Neural progenitor cell (in vitro differentiated cells): Measurements from ENCODE around the gene KRT73. TPM values are rescaled to one million over a fixed set of nuclear protein-coding genes. Genes with fewer than 3 reads are reported as not detected.

Experiments
- DNase-seq: peaks from one replicate; pipeline ENCODE4 v3.0.0-alpha.2; 2016; ENCODE audit warnings: low spot score
- H2AFZ ChIP-seq: fragments of 200-600 bp; sonication (generic); replicated peaks from 2 replicates; pipeline ENCODE4 v1.6.1; 2016; ENCODE audit warnings: antibody characterized with exemption
- H3F3A ChIP-seq: fragments of 200-600 bp; sonication (generic); 2 replicates; pipeline ENCODE4 v1.6.1; 2016; ENCODE audit warnings: antibody characterized with exemption, low read depth
- H3K27ac ChIP-seq: fragments of 200-600 bp; sonication (generic); 2 replicates; pipeline ENCODE4 v1.5.1; 2016; ENCODE audit warnings: mild to moderate bottlenecking
- H3K27me3 ChIP-seq: fragments of 200-600 bp; sonication (generic); 2 replicates; pipeline ENCODE4 v1.6.1; 2016; ENCODE audit warnings: mild to moderate bottlenecking, moderate library complexity
- H3K36me3 ChIP-seq: fragments of 200-600 bp; sonication (generic); 2 replicates; pipeline ENCODE4 v1.5.1; 2016
- H3K4me1 ChIP-seq: fragments of 200-600 bp; sonication (generic); 2 replicates; pipeline ENCODE4 v1.6.1; 2016; ENCODE audit warnings: mixed run types
- H3K4me2 ChIP-seq: fragments of 200-600 bp; sonication (generic); 2 replicates; pipeline ENCODE4 v1.6.1; 2016
- H3K4me3 ChIP-seq: fragments of 200-600 bp; sonication (generic); 2 replicates; pipeline ENCODE4 v1.5.1; 2016
- H3K79me2 ChIP-seq: fragments of 200-600 bp; sonication (generic); 2 replicates; pipeline ENCODE4 v1.6.1; 2016; ENCODE audit warnings: low read depth
- H3K9ac ChIP-seq: fragments of 200-600 bp; sonication (generic); 2 replicates; pipeline ENCODE4 v1.6.1; 2016
- H3K9me3 ChIP-seq: fragments of 200-600 bp; sonication (generic); 2 replicates; pipeline ENCODE4 v1.5.1; 2016; ENCODE audit warnings: low read depth
- H4K20me1 ChIP-seq: fragments of 200-600 bp; sonication (generic); 2 replicates; pipeline ENCODE4 v1.6.1; 2016; ENCODE audit warnings: low read depth
- H3K27ac Mint-ChIP-seq: 3 replicates; pipeline ENCODE4 v1.8.0; 2021; ENCODE audit warnings: mixed read lengths
- H3K27me3 Mint-ChIP-seq: 2 replicates; pipeline ENCODE4 v1.8.0; 2022; ENCODE audit warnings: low read depth, mild to moderate bottlenecking, inconsistent platforms, moderate library complexity, mixed read lengths; ENCODE audit not compliant: insufficient read depth
- H3K36me3 Mint-ChIP-seq: 3 replicates; pipeline ENCODE4 v1.8.0; 2021; ENCODE audit warnings: mixed read lengths
- H3K4me1 Mint-ChIP-seq: 3 replicates; pipeline ENCODE4 v1.8.0; 2021; ENCODE audit warnings: mixed read lengths
- H3K4me3 Mint-ChIP-seq: 3 replicates; pipeline ENCODE4 v1.8.0; 2021; ENCODE audit warnings: mild to moderate bottlenecking, moderate library complexity, mixed read lengths
- H3K9me3 Mint-ChIP-seq: 3 replicates; pipeline ENCODE4 v1.8.0; 2020; ENCODE audit warnings: mixed read lengths
- EZH2 ChIP-seq: fragments of 200-600 bp; sonication (generic); IDR thresholded peaks from 2 replicates; pipeline ENCODE4 v1.6.1; 2017; ENCODE audit warnings: antibody characterized with exemption, mild to moderate bottlenecking, moderate library complexity
- EZH2phosphoT487 ChIP-seq: fragments of 200-600 bp; sonication (generic); IDR thresholded peaks from 2 replicates; pipeline ENCODE4 v1.6.1; 2017; ENCODE audit warnings: antibody characterized with exemption
- total RNA-seq: library from RNA; depleted of rRNA; stranded (reverse); fragments of >200 nt; gene quantifications from 2 replicates; pipeline ENCODE4 v1.2.3, GENCODE V29; 2015; ENCODE audit warnings: low replicate concordance
- TF ChIP-seq, protein P1 (sequence below): fragments of 200-600 bp; sonication (generic); IDR thresholded peaks from 2 replicates; pipeline ENCODE4 v1.5.1; 2017; ENCODE audit warnings: antibody characterized with exemption, mild to moderate bottlenecking

Gene KRT73
- total RNA-seq, 1 donor from 2014 or later: not detected

GRCh38 chr12:52575256-52575655 is 43.1 kb downstream of the KRT73 start:
- Histone ChIP-seq H3K4me2 (no peak overlapping the region), H2AFZ (no peak overlapping the region), H3K4me3 (no peak overlapping the region), H3F3A (no peaks in the 10 kb centered on the region), H3K27me3 (no peaks in the 10 kb centered on the region), H3K36me3 (no peaks in the 10 kb centered on the region), H3K9me3 (no peaks in the 10 kb centered on the region), H3K9ac (no peak overlapping the region), H3K27ac (no peak overlapping the region), H3K4me1 (no peaks in the 10 kb centered on the region), H4K20me1 (no peaks in the 10 kb centered on the region), H3K79me2 (no peaks in the 10 kb centered on the region)
- TF ChIP-seq EZH2 (no peak), EZH2phosphoT487 (no peak)
- TF ChIP-seq, protein P1, sequence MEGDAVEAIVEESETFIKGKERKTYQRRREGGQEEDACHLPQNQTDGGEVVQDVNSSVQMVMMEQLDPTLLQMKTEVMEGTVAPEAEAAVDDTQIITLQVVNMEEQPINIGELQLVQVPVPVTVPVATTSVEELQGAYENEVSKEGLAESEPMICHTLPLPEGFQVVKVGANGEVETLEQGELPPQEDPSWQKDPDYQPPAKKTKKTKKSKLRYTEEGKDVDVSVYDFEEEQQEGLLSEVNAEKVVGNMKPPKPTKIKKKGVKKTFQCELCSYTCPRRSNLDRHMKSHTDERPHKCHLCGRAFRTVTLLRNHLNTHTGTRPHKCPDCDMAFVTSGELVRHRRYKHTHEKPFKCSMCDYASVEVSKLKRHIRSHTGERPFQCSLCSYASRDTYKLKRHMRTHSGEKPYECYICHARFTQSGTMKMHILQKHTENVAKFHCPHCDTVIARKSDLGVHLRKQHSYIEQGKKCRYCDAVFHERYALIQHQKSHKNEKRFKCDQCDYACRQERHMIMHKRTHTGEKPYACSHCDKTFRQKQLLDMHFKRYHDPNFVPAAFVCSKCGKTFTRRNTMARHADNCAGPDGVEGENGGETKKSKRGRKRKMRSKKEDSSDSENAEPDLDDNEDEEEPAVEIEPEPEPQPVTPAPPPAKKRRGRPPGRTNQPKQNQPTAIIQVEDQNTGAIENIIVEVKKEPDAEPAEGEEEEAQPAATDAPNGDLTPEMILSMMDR: no peak
- Mint-ChIP-seq H3K4me1 (no peaks in the 10 kb centered on the region), H3K4me3 (no peak overlapping the region), H3K36me3 (no peaks in the 10 kb centered on the region), H3K9me3 (no peaks in the 10 kb centered on the region), H3K27me3 (peaks cover 10% of the 10 kb centered on the region), H3K27ac (no peak overlapping the region)
- DNase-seq: no peak

GRCh38 chr12:52573743-52574142 is 44.6 kb downstream of the KRT73 start, which contains the start of gene KRT74:
Gene KRT74, minus strand, starts transcription at chr12:52573843. Its CDS starts 66 bp downstream, at chr12:52573777.
- H3K4me3 Mint-ChIP-seq: no peak within 1 kb of the TSS
- H3K4me2 ChIP-seq: no peak within 1 kb of the TSS
- no peaks in the 10 kb centered on the region for H3K9me3 ChIP-seq
- no peaks in the 10 kb centered on the region for H3K4me1 Mint-ChIP-seq
- H3K27ac ChIP-seq: no peak within 1 kb of the TSS
- H3K36me3 Mint-ChIP-seq: no peaks in the 10 kb centered on the region
- H3K36me3 ChIP-seq: no peaks in the 10 kb centered on the region
- TF ChIP-seq EZH2 (no peak), EZH2phosphoT487 (no peak)
- TF ChIP-seq, protein P1: no peak
- H3K4me3 ChIP-seq: no peak within 1 kb of the TSS
- no peaks in the 10 kb centered on the region for H3K79me2 ChIP-seq
- H3K9me3 Mint-ChIP-seq: no peaks in the 10 kb centered on the region
- H3K9ac ChIP-seq: no peak within 1 kb of the TSS
- H3K27ac Mint-ChIP-seq: no peak within 1 kb of the TSS
- H3K27me3 Mint-ChIP-seq: peaks cover 8% of the 10 kb centered on the region
- H3F3A ChIP-seq: no peaks in the 10 kb centered on the region
- H2AFZ ChIP-seq: no peak within 1 kb of the TSS
- DNase-seq: no peak
- H3K27me3 ChIP-seq: no peaks in the 10 kb centered on the region
- H3K4me1 ChIP-seq: no peaks in the 10 kb centered on the region
- no peaks in the 10 kb centered on the region for H4K20me1 ChIP-seq

- no peak overlapping the region for H3K27ac ChIP-seq
- no peak overlapping the region for H2AFZ ChIP-seq
- no peaks in the 10 kb centered on the region for H3F3A ChIP-seq
- no peaks in the 10 kb centered on the region for H3K4me1 Mint-ChIP-seq
- H3K36me3 ChIP-seq: no peaks in the 10 kb centered on the region
- DNase-seq: no peak
- no peak overlapping the region for H3K4me3 Mint-ChIP-seq
- no peak for TF ChIP-seq EZH2phosphoT487
- TF ChIP-seq, protein P1: no peak
- no peak for TF ChIP-seq EZH2
- no peaks in the 10 kb centered on the region for H3K79me2 ChIP-seq
- no peaks in the 10 kb centered on the region for H3K36me3 Mint-ChIP-seq
- no peak overlapping the region for H3K9ac ChIP-seq
- no peaks in the 10 kb centered on the region for H3K9me3 ChIP-seq
- H3K9me3 Mint-ChIP-seq: no peaks in the 10 kb centered on the region
- H3K4me3 ChIP-seq: no peak overlapping the region
- H3K27me3 ChIP-seq: no peaks in the 10 kb centered on the region
- peaks cover 8% of the 10 kb centered on the region for H3K27me3 Mint-ChIP-seq
- no peak overlapping the region for H3K27ac Mint-ChIP-seq
- no peak overlapping the region for H3K4me2 ChIP-seq
- no peaks in the 10 kb centered on the region for H4K20me1 ChIP-seq
- H3K4me1 ChIP-seq: no peaks in the 10 kb centered on the region
Observed at GRCh38 chr12:52573306-52573705, 45.1 kb downstream of the KRT73 start.
